Cardiac muscle cell (in vitro differentiated cells and primary cell): ENCODE results near the gene JOSD2. TPM values are rescaled to one million over a fixed set of nuclear protein-coding genes. Genes with fewer than 3 reads are reported as not detected.

Experiments used
- DNase-seq, 2 donors: peaks; one replicate each; pipeline versions ENCODE4 v3.0.0 to v3.0.0-alpha.2; 2010 to 2017; ENCODE audit warnings: low read depth in 1 of 2, low spot score in 1 of 2
- H3K27ac ChIP-seq: fragments of 200-600 bp; sonication (generic); 2 replicates; pipeline ENCODE4 v1.5.1; 2016
- H3K27me3 ChIP-seq: fragments of 200-600 bp; sonication (generic); 2 replicates; pipeline ENCODE4 v1.6.0; 2016; ENCODE audit warnings: control low read depth
- H3K36me3 ChIP-seq: fragments of 200-600 bp; sonication (generic); 2 replicates; pipeline ENCODE4 v1.5.1; 2016; ENCODE audit warnings: control low read depth
- H3K4me1 ChIP-seq: fragments of 200-600 bp; sonication (generic); 2 replicates; pipeline ENCODE4 v1.8.1; 2017; ENCODE audit warnings: low read depth, mild to moderate bottlenecking, mixed run types
- H3K4me3 ChIP-seq: fragments of 200-600 bp; sonication (generic); 2 replicates; pipeline ENCODE4 v1.5.1; 2016; ENCODE audit warnings: mild to moderate bottlenecking
- H3K9me3 ChIP-seq: fragments of 200-600 bp; sonication (generic); 2 replicates; pipeline ENCODE4 v1.5.1; 2017; ENCODE audit warnings: low read depth, mild to moderate bottlenecking, control low read depth
- polyA plus RNA-seq: library from polyadenylated mRNA; unstranded; fragments of >200 nt; fragmentation: Nextera tagmentation; extraction: Ambion mirVana; gene quantifications from 2 replicates; pipeline ENCODE4 v1.2.1, GENCODE V29; 2016
- total RNA-seq: library from RNA; depleted of rRNA; stranded (reverse); fragments of >200 nt; gene quantifications from 2 replicates; pipeline ENCODE4 v1.2.3, GENCODE V29; 2016
- TF ChIP-seq, protein P1 (sequence below): IDR thresholded peaks from 2 replicates; pipeline ENCODE4 v1.5.1; 2012; ENCODE audit warnings: low read depth, mild to moderate bottlenecking, low read length

JOSD2 gene
- total and polyA plus RNA-seq, 2 experiments from 2014 or later = 21.4 to 44.8 TPM

DNA sequence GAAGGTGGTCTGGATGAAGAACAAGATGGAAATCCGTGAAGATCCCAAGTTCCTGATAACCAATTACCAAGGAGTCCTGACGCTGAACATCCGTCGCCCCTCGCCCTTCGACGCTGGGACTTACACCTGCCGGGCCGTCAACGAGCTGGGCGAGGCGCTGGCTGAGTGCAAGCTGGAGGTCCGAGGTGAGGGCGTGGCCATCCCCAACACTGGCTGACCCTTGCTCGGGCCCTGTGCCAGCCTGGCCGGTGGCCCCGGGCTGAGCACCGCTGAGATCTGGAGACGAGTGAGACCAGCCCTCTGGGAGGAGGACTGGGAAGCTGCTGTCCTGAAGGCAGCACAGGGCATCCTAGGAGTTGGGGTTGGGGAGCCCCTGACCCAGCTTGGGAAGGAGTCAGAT is 46.6 kb downstream of the JOSD2 start:
- TF ChIP-seq, protein P1, sequence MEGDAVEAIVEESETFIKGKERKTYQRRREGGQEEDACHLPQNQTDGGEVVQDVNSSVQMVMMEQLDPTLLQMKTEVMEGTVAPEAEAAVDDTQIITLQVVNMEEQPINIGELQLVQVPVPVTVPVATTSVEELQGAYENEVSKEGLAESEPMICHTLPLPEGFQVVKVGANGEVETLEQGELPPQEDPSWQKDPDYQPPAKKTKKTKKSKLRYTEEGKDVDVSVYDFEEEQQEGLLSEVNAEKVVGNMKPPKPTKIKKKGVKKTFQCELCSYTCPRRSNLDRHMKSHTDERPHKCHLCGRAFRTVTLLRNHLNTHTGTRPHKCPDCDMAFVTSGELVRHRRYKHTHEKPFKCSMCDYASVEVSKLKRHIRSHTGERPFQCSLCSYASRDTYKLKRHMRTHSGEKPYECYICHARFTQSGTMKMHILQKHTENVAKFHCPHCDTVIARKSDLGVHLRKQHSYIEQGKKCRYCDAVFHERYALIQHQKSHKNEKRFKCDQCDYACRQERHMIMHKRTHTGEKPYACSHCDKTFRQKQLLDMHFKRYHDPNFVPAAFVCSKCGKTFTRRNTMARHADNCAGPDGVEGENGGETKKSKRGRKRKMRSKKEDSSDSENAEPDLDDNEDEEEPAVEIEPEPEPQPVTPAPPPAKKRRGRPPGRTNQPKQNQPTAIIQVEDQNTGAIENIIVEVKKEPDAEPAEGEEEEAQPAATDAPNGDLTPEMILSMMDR = no peak
- no peak overlapping the region for H3K27ac ChIP-seq
- no peaks in the 10 kb centered on the region for H3K9me3 ChIP-seq
- H3K27me3 ChIP-seq = no peaks in the 10 kb centered on the region
- DNase-seq = no peak
- no peaks in the 10 kb centered on the region for H3K4me1 ChIP-seq
- H3K36me3 ChIP-seq = no peaks in the 10 kb centered on the region
- H3K4me3 ChIP-seq = no peak overlapping the region

DNA sequence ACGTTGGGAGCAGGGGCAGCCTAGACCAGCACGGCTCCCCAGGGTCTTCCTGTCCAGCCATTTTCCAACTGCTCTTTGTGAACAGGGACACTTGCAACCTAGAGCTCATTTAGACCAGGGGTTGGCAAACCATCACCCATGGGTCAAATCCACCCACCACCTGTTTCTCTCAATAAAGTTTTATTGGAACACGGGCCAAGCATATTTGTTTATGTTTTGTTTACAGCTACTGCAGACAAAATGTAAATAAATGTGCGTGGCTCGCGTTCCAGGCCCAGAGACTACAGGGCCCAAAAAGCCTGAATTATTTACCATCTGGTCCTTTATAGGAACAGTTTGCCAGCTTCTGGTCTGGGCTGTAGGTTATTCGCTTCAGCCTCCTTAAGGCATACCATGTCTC is 48.0 kb downstream of the JOSD2 start:
- H3K36me3 ChIP-seq = no peaks in the 10 kb centered on the region
- H3K27me3 ChIP-seq = no peaks in the 10 kb centered on the region
- H3K4me3 ChIP-seq = no peak overlapping the region
- H3K9me3 ChIP-seq = no peaks in the 10 kb centered on the region
- DNase-seq = no peak
- no peaks in the 10 kb centered on the region for H3K4me1 ChIP-seq
- TF ChIP-seq, protein P1 = no peak
- H3K27ac ChIP-seq = no peak overlapping the region

DNA sequence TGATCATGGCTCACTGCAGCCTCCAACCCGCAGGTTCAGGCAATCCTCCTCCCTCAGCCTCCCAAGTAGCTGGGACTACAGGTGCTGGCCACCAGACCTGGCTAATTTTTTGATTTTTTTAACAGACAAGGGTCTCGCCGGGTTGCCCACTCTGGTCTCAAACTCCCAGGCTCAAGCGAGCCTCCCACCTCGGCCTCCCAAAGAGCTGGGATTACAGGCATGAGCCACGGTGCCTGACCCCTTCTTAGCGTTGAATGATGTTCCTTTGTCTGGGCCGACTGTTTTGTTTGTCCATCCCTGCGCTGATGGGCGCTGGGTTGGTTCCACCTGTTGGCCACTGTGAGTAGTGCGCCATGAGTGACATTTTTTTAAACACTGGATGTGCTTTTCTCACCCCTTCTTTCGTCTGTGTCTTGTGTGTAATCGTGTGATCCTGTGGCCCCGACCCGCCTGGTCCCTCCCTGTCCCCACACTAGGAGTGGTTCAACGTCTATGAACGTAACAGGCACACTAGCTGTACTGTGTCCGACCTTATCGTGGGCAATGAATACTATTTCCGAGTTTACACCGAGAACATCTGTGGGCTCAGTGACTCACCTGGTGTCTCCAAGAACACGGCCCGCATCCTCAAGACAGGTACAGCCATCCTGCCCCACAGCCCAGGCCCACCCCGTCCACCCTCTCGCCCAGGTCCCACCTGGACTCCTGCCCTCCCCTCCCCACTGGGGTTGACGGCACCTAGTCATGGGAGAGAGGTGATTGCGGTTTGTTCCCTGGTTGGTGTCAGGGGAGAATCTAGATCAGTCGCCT is 49.7 kb downstream of the JOSD2 start:
- H3K27me3 ChIP-seq = no peaks in the 10 kb centered on the region
- no peaks in the 10 kb centered on the region for H3K9me3 ChIP-seq
- H3K36me3 ChIP-seq = no peaks in the 10 kb centered on the region
- H3K4me3 ChIP-seq = no peak overlapping the region
- H3K4me1 ChIP-seq = no peaks in the 10 kb centered on the region
- DNase-seq = peak; percentile 69 to 76
- no peak overlapping the region for H3K27ac ChIP-seq
- TF ChIP-seq, protein P1 = peak; percentile 85

DNA sequence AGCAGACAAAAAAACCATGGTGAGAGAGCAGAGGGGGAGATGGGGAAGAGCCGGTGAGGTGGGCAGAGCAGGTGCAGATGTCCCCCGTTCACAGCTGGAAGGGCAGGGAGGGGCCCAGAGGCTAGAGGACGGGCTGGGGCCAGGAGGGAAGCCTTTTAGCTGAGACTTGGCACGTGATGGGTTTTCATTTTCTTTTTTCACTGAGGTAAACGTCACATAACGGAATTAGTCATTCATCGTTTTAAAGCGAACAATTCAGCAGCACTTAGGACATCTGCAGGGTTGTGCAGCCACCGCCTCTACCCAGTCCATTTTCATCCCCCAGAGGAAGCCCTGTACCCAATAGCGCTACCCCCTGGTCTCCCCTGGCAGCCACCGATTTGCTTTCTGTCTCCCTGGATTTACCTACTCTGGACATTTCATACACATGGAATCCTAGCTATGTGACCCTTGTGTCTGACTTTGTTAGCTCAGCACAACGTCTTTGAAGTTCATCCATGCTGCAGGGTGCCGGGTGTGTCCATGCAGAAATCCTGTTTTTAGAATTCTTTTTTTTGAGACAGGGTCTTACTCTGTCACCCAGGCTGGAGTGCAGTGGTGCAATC is 50.7 kb downstream of the JOSD2 start:
- Histone ChIP-seq H3K4me1 (no peaks in the 10 kb centered on the region), H3K36me3 (no peaks in the 10 kb centered on the region), H3K9me3 (no peaks in the 10 kb centered on the region), H3K27me3 (no peaks in the 10 kb centered on the region), H3K27ac (no peak overlapping the region), H3K4me3 (no peak overlapping the region)
- TF ChIP-seq, protein P1 = no peak
- DNase-seq = peak in 1 of 2 donors; percentile 22

DNA sequence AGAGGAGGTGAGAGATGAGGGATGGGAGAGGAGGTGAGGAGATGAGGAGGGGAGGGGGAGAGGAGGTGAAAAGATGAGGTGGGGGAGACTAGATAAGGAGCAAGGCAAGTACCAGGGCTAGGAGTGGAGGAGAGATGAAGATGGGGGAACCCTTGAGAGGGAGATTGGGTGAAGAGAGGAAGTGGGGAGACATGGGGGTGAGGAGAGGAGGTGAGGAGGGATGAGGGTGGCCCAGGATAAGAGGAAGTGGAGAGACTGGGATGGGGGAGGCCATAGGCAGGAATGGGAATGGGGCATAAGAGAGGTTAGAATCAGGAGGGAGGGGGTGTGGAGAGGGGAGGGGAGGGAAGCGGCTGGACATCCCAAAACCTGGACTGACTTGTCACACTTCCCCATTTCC is 51.4 kb downstream of the JOSD2 start:
- no peaks in the 10 kb centered on the region for H3K9me3 ChIP-seq
- H3K4me1 ChIP-seq = no peaks in the 10 kb centered on the region
- H3K36me3 ChIP-seq = no peaks in the 10 kb centered on the region
- H3K27ac ChIP-seq = no peak overlapping the region
- H3K27me3 ChIP-seq = no peaks in the 10 kb centered on the region
- DNase-seq = no peak
- H3K4me3 ChIP-seq = no peak overlapping the region
- TF ChIP-seq, protein P1 = no peak
